ENCODE results near the gene GLB1L.

DNA sequence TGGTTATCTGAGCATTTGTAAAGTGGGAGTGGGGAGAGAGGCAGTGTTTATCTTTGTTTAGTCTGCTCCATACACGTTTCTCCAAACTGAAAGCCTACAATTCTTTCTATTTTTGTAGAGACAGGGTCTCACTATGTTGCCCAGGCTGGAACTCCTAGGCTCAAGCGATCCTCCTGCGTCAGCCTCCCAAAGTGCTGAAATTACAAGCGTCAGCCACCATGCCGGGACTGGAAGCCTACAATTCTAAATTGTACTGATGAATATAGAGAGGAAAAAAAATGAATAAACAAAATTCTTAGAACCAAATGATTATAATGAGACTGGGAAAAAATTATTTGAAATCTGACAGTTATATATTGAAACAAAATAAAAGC lies 40.1 kb downstream of the GLB1L start:
- TF ChIP-seq, protein P1, sequence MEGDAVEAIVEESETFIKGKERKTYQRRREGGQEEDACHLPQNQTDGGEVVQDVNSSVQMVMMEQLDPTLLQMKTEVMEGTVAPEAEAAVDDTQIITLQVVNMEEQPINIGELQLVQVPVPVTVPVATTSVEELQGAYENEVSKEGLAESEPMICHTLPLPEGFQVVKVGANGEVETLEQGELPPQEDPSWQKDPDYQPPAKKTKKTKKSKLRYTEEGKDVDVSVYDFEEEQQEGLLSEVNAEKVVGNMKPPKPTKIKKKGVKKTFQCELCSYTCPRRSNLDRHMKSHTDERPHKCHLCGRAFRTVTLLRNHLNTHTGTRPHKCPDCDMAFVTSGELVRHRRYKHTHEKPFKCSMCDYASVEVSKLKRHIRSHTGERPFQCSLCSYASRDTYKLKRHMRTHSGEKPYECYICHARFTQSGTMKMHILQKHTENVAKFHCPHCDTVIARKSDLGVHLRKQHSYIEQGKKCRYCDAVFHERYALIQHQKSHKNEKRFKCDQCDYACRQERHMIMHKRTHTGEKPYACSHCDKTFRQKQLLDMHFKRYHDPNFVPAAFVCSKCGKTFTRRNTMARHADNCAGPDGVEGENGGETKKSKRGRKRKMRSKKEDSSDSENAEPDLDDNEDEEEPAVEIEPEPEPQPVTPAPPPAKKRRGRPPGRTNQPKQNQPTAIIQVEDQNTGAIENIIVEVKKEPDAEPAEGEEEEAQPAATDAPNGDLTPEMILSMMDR (IDR thresholded peaks at IDR 0.05) = no peak
- no peak for TF ChIP-seq USF2 (CRISPR knock-in tag; IDR thresholded peaks at IDR 0.05)

Measured in WTC11 (cell line).